GM19438 (cell line): ENCODE measurements around the gene SCN3B.

Source experiments
- ATAC-seq: cut with Tn5 transposase; IDR thresholded peaks from one replicate; pipeline ENCODE4 v1.9.1; 2021; ENCODE audit warnings: low read depth; ENCODE audit not compliant: unreplicated experiment

Gene SCN3B

GRCh38 chr11:123603666-123604065 is 50.8 kb downstream of the SCN3B start:
- ATAC-seq = no peak

GRCh38 chr11:123601743-123602142 is 52.7 kb downstream of the SCN3B start:
- no peak for ATAC-seq

- ATAC-seq = no peak
Measured at GRCh38 chr11:123601136-123601535, 53.3 kb downstream of the SCN3B start.

GRCh38 chr11:123597859-123598258 is 56.6 kb downstream of the SCN3B start:
- no peak for ATAC-seq

- ATAC-seq = no peak
Measured at GRCh38 chr11:123594921-123595320, 59.5 kb downstream of the SCN3B start.

- ATAC-seq = no peak
Measured at GRCh38 chr11:123594188-123594901, 60.1 kb downstream of the SCN3B start.

- ATAC-seq = no peak
Measured at GRCh38 chr11:123593570-123593969, 60.9 kb downstream of the SCN3B start.

GRCh38 chr11:123590296-123590912 is 64.0 kb downstream of the SCN3B start:
- ATAC-seq = no peak

GRCh38 chr11:123588864-123589262 is 65.6 kb downstream of the SCN3B start:
- ATAC-seq = no peak

GRCh38 chr11:123588117-123588863 is 66.1 kb downstream of the SCN3B start:
- ATAC-seq = no peak

- ATAC-seq = no peak
Measured at GRCh38 chr11:123587559-123587958, 66.9 kb downstream of the SCN3B start.

GRCh38 chr11:123587044-123587443 is 67.4 kb downstream of the SCN3B start:
- no peak for ATAC-seq

- no peak for ATAC-seq
Measured at GRCh38 chr11:123586568-123586967, 67.9 kb downstream of the SCN3B start.

- ATAC-seq = no peak
Measured at GRCh38 chr11:123585706-123586105, 68.7 kb downstream of the SCN3B start.

GRCh38 chr11:123585206-123585605 is 69.2 kb downstream of the SCN3B start:
- no peak for ATAC-seq

GRCh38 chr11:123584737-123585136 is 69.7 kb downstream of the SCN3B start:
- no peak for ATAC-seq

GRCh38 chr11:123584186-123584585 is 70.2 kb downstream of the SCN3B start:
- ATAC-seq = no peak

GRCh38 chr11:123582992-123583504 is 71.4 kb downstream of the SCN3B start:
- no peak for ATAC-seq

GRCh38 chr11:123581651-123582399 is 72.6 kb downstream of the SCN3B start:
- ATAC-seq = no peak

GRCh38 chr11:123580557-123581275 is 73.7 kb downstream of the SCN3B start:
- ATAC-seq = peak; percentile 85
